ENCODE measurements around the gene LCA5. TPM values are rescaled to one million over a fixed set of nuclear protein-coding genes. Genes with fewer than 3 reads are reported as not detected.

The LCA5 gene
- total and polyA plus RNA-seq, 2 donors (not counting 3 experiments of a cell fraction or from before 2014, with no cell fraction given) = 0.57 to 4.2 TPM

DNA sequence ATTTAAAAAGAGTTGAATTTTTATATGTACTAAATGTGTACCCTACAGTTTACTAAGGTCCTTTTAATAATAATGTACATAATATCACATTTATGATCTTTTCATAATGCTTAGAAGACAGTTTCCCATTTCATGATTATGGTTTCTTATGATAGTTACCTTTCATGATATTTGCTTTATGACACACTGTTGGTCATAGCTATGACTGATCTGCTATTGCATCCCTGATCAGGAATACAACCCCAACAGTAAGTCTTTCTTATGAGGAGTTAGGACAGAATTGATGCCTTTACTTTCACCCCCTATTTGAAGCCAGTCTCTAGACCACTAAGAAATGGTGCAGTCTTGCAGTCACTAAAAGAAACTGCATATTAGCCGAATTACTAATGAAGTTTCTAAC, 31.0 kb downstream of the LCA5 start:
- dilution Hi-C loops (cut with MboI; ENCODE audit: extremely low pct_ligation_motif_present, low sequenced_read_pairs) (no loop called here), intact Hi-C loops (cut with micrococcal nuclease) (no loop called here)
- H3K36me3 ChIP-seq (ENCODE audit: control insufficient read depth in 2 of 2, extremely low read depth in 1 of 2, insufficient read depth in 2 of 2, low read length in 2 of 2) = no peaks in the 10 kb centered on the region
- ChIA-PET CTCF (interaction anchor here (1.1 kb wide), 1 partner anchor 14 kb away, joined by 3 read pairs; no protein-coding TSS in a partner anchor), POLR2A (no interaction called here)
- no peak overlapping the region for H3K9ac ChIP-seq (replicated peaks; ENCODE audit: extremely low read depth, insufficient read depth, low read length)
- DNase-seq (ENCODE audit: low read depth, low spot score) = no peak
- TF ChIP-seq FOS (IDR thresholded peaks at IDR 0.05; ENCODE audit: borderline replicate concordance, insufficient read depth, low read length) = peak; percentile 41
- TF ChIP-seq CTCF (IDR thresholded peaks at IDR 0.05; ENCODE audit: extremely low read depth in 1 of 2, insufficient read depth in 1 of 2, low read depth in 1 of 2, low read length in 2 of 2) = no peak
- H3K9me3 ChIP-seq (replicated peaks; ENCODE audit: control insufficient read depth, insufficient read depth, low read length) = no peaks in the 10 kb centered on the region
- no peak for FAIRE-seq
- H3K79me2 ChIP-seq (ENCODE audit: control insufficient read depth, insufficient read depth, low read length) = no peaks in the 10 kb centered on the region
- no peak overlapping the region for H2AFZ ChIP-seq (ENCODE audit: low read depth, low read length)
- H3K4me1 ChIP-seq (ENCODE audit: control insufficient read depth, extremely low read depth, insufficient read depth, low read length) = no peaks in the 10 kb centered on the region
- no peak overlapping the region for H3K4me3 ChIP-seq (replicated peaks in 1 of 3; ENCODE audit: insufficient read depth in 1 of 3, low read depth in 1 of 3, low read length in 3 of 3)
- H4K20me1 ChIP-seq (replicated peaks; ENCODE audit: control insufficient read depth, extremely low read depth, insufficient read depth, low read length) = no peaks in the 10 kb centered on the region
- no peak overlapping the region for H3K4me2 ChIP-seq (ENCODE audit: insufficient read depth, low read length)
- no peaks in the 10 kb centered on the region for H3K27me3 ChIP-seq (ENCODE audit: control insufficient read depth in 2 of 2, insufficient read depth in 2 of 2, low read length in 2 of 2)
- H3K9me1 ChIP-seq (replicated peaks; ENCODE audit: control insufficient read depth, extremely low read depth, insufficient read depth, low read length) = no peaks in the 10 kb centered on the region
- no TSS peak for BruUV-seq (replicated peaks)
- no peak overlapping the region for H3K27ac ChIP-seq (ENCODE audit: insufficient read depth, low read depth, low read length)

- no peaks in the 10 kb centered on the region for H3K27me3 ChIP-seq (ENCODE audit: control insufficient read depth in 2 of 2, insufficient read depth in 2 of 2, low read length in 2 of 2)
- no peaks in the 10 kb centered on the region for H4K20me1 ChIP-seq (replicated peaks; ENCODE audit: control insufficient read depth, extremely low read depth, insufficient read depth, low read length)
- H2AFZ ChIP-seq (ENCODE audit: low read depth, low read length) = no peak overlapping the region
- no peak overlapping the region for H3K4me3 ChIP-seq (replicated peaks in 1 of 3; ENCODE audit: insufficient read depth in 1 of 3, low read depth in 1 of 3, low read length in 3 of 3)
- no peaks in the 10 kb centered on the region for H3K9me1 ChIP-seq (replicated peaks; ENCODE audit: control insufficient read depth, extremely low read depth, insufficient read depth, low read length)
- intact Hi-C loops (cut with micrococcal nuclease) = no loop called here
- no peak overlapping the region for H3K27ac ChIP-seq (ENCODE audit: insufficient read depth, low read depth, low read length)
- no peak overlapping the region for H3K9ac ChIP-seq (replicated peaks; ENCODE audit: extremely low read depth, insufficient read depth, low read length)
- DNase-seq (ENCODE audit: low read depth, low spot score) = no peak
- ChIA-PET CTCF (interaction anchor here (1.5 kb wide), 1 partner anchor 66 kb away, joined by 4 read pairs; no protein-coding TSS in a partner anchor), POLR2A (no interaction called here)
- FAIRE-seq = no peak
- H3K4me1 ChIP-seq (ENCODE audit: control insufficient read depth, extremely low read depth, insufficient read depth, low read length) = no peaks in the 10 kb centered on the region
- H3K79me2 ChIP-seq (ENCODE audit: control insufficient read depth, insufficient read depth, low read length) = no peaks in the 10 kb centered on the region
- H3K4me2 ChIP-seq (ENCODE audit: insufficient read depth, low read length) = no peak overlapping the region
- no peaks in the 10 kb centered on the region for H3K36me3 ChIP-seq (ENCODE audit: control insufficient read depth in 2 of 2, extremely low read depth in 1 of 2, insufficient read depth in 2 of 2, low read length in 2 of 2)
- no peaks in the 10 kb centered on the region for H3K9me3 ChIP-seq (replicated peaks; ENCODE audit: control insufficient read depth, insufficient read depth, low read length)
- dilution Hi-C loops (cut with MboI; ENCODE audit: extremely low pct_ligation_motif_present, low sequenced_read_pairs) = no loop called here
- TF ChIP-seq GATA2 (IDR thresholded peaks at IDR 0.05; ENCODE audit: insufficient read depth, insufficient read length, low read depth, low read length) (no peak), JUN (IDR thresholded peaks at IDR 0.05; ENCODE audit: borderline replicate concordance, insufficient read depth, insufficient read length, low read depth) (no peak), FOS (IDR thresholded peaks at IDR 0.05; ENCODE audit: borderline replicate concordance, insufficient read depth, low read length) (no peak), MYC (IDR thresholded peaks at IDR 0.05; ENCODE audit: low read depth, low read length) (no peak), CTCF (IDR thresholded peaks at IDR 0.05; ENCODE audit: extremely low read depth in 1 of 2, insufficient read depth in 1 of 2, low read depth in 1 of 2, low read length in 2 of 2) (no peak), POLR2A (IDR thresholded peaks at IDR 0.05; ENCODE audit: low read depth, low read length) (no peak), EZH2 (IDR thresholded peaks at IDR 0.05; ENCODE audit: borderline replicate concordance, low read depth, low read length, severe bottlenecking) (no peak), POLR2AphosphoS5 (IDR thresholded peaks at IDR 0.05; ENCODE audit: insufficient read depth, low read depth, low read length) (no peak)
- TF ChIP-seq, protein P1, sequence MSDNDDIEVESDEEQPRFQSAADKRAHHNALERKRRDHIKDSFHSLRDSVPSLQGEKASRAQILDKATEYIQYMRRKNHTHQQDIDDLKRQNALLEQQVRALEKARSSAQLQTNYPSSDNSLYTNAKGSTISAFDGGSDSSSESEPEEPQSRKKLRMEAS (IDR thresholded peaks at IDR 0.05; ENCODE audit: insufficient read depth, insufficient read length) = no peak
- BruUV-seq (replicated peaks) = no TSS peak
These were observed 32.9 kb downstream of the LCA5 start for GRCh38 chr6:79504372-79504771.

Data from endothelial cell of umbilical vein (primary cell).